Erythroblast (primary cell): ENCODE results near the gene APOBEC3A.
"Not testable (repeated sequence)": the region's sequence is repeated elsewhere in the genome, so short reads cannot be mapped to it uniquely, and the experiment has no call there.

Experiments
- GATA1 ChIP-seq: IDR thresholded peaks from 2 replicates; pipeline ENCODE4 v1.6.1; 2011; ENCODE audit warnings: low read depth, mild to moderate bottlenecking, control low read depth, low read length, moderate library complexity
- POLR2A ChIP-seq: IDR thresholded peaks from 2 replicates; pipeline ENCODE4 v1.6.1; 2011; ENCODE audit warnings: mild to moderate bottlenecking, low read length

DNA sequence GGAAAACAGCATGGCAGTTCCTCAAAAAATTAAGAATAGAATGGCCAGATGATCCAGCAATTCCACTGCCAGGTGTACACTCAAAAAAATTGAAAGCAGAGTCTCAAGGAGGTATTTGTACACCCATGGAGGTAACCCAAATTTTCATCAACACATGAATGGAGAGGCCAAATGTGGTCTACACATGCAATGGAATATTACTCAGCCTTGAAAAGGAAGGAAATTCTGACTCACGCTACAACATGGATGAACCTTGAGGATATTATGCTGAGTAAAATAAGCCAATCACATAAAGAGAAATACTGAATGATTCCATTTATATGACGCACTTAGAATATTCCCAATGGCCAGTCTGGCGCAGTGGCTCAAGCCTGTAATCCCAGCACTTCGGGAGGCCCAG, 19.9 kb downstream of the APOBEC3A start:
- not testable (repeated sequence) for TF ChIP-seq POLR2A, GATA1
